Activated CD8-positive, alpha-beta memory T cell treated with anti-CD3 and anti-CD28 coated beads for 4 hours (primary cell): ENCODE results near the gene HHEX.
"Not testable (repeated sequence)": the region's sequence is repeated elsewhere in the genome, so short reads cannot be mapped to it uniquely, and the experiment has no call there.

Experiments
- DNase-seq, 2 donors: peaks; one replicate each; pipeline ENCODE4 v3.0.0-alpha.2; 2020; ENCODE audit warnings: low read depth in 2 of 2

HHEX gene

GRCh38 chr10:92734301-92734700 lies 44.5 kb downstream of the HHEX start:
- no peak for DNase-seq

- no peak for DNase-seq
Measured at GRCh38 chr10:92735938-92736337, 46.2 kb downstream of the HHEX start.

GRCh38 chr10:92737484-92737883 lies 47.7 kb downstream of the HHEX start:
- DNase-seq = no peak

GRCh38 chr10:92740762-92741161 lies 51.0 kb downstream of the HHEX start:
- DNase-seq = no peak

GRCh38 chr10:92741741-92742140 lies 52.0 kb downstream of the HHEX start:
- DNase-seq = not testable (repeated sequence)

GRCh38 chr10:92742331-92743228 lies 52.8 kb downstream of the HHEX start:
- no peak for DNase-seq
